Stimulated activated CD8-positive, alpha-beta memory T cell treated with anti-CD3 and anti-CD28 coated beads, Interleukin-12 subunit alpha, Interleukin-12 subunit beta, amount 100 ng/mL, for 4 hours (primary cell): ENCODE measurements around the gene ZNF750.

Source experiments
- DNase-seq: peaks from one replicate; pipeline ENCODE4 v3.0.0-alpha.2; 2020; ENCODE audit warnings: low read depth

ZNF750 gene

GRCh38 chr17:82839617-82840292, at the start of gene ZNF750:
Gene ZNF750 (minus strand): TSS chr17:82840022. CDS start chr17:82832454, 7,568 bp downstream.
- no peak for DNase-seq

GRCh38 chr17:82888583-82889495, 49.0 kb upstream of the ZNF750 start:
- no peak for DNase-seq

- no peak for DNase-seq
Observed at GRCh38 chr17:82887255-82888164, 47.7 kb upstream of the ZNF750 start.

GRCh38 chr17:82884970-82885353, 45.1 kb upstream of the ZNF750 start:
- no peak for DNase-seq

- no peak for DNase-seq
Observed at GRCh38 chr17:82884341-82884969, 44.6 kb upstream of the ZNF750 start.

- DNase-seq: no peak
Observed at GRCh38 chr17:82883419-82884031, 43.7 kb upstream of the ZNF750 start.

GRCh38 chr17:82882715-82883418, 43.0 kb upstream of the ZNF750 start:
- DNase-seq: peak; percentile 58

GRCh38 chr17:82881900-82882714, 42.3 kb upstream of the ZNF750 start:
- DNase-seq: no peak

GRCh38 chr17:82881324-82881823, 41.6 kb upstream of the ZNF750 start:
- DNase-seq: no peak

GRCh38 chr17:82880620-82881323, 41.0 kb upstream of the ZNF750 start:
- no peak for DNase-seq

GRCh38 chr17:82879241-82879640, 39.4 kb upstream of the ZNF750 start:
- DNase-seq: no peak

GRCh38 chr17:82878527-82878926, 38.7 kb upstream of the ZNF750 start:
- no peak for DNase-seq

GRCh38 chr17:82876602-82877379, 37.0 kb upstream of the ZNF750 start:
- DNase-seq: no peak

GRCh38 chr17:82876149-82876548, 36.3 kb upstream of the ZNF750 start:
- DNase-seq: no peak

GRCh38 chr17:82875407-82875856, 35.6 kb upstream of the ZNF750 start:
- no peak for DNase-seq

- DNase-seq: no peak
Observed at GRCh38 chr17:82874011-82874835, 34.4 kb upstream of the ZNF750 start.

GRCh38 chr17:82873521-82873920, 33.7 kb upstream of the ZNF750 start:
- DNase-seq: no peak
